NOMO-1 treated with dmso at 0.1 percent for 144 hours (cell line): ENCODE data around the gene FRY.
A peak's percentile ranks its signal among the peaks of the same experiment; 100 is the strongest.
"Not testable (repeated sequence)": the region's sequence is repeated elsewhere in the genome, so short reads cannot be mapped to it uniquely, and the experiment has no call there.

ENCODE experiments used
- DNase-seq: peaks from one replicate; lab custom pipeline; 2025; ENCODE audit not compliant: unreplicated experiment; lab: John Stamatoyannopoulos, UW

The FRY gene

GRCh38 chr13:32040052-32040642 is 8.6 kb downstream of the FRY start:
- no peak for DNase-seq

GRCh38 chr13:32040689-32041088 is 9.1 kb downstream of the FRY start:
- DNase-seq, result no peak

GRCh38 chr13:32041429-32041828 is 9.9 kb downstream of the FRY start:
- DNase-seq, result no peak

GRCh38 chr13:32042551-32042950 is 11.0 kb downstream of the FRY start:
- no peak for DNase-seq

GRCh38 chr13:32044446-32044845 is 12.9 kb downstream of the FRY start:
- DNase-seq, result no peak

GRCh38 chr13:32045537-32045936 is 14.0 kb downstream of the FRY start:
- no peak for DNase-seq

- peak; percentile 76 for DNase-seq
Measured at GRCh38 chr13:32045982-32046785, 14.6 kb downstream of the FRY start.

- no peak for DNase-seq
Measured at GRCh38 chr13:32047088-32047487, 15.5 kb downstream of the FRY start.

- peak; percentile 55 for DNase-seq
Measured at GRCh38 chr13:32047793-32048192, 16.2 kb downstream of the FRY start.

- DNase-seq, result peak; percentile 35
Measured at GRCh38 chr13:32048816-32049215, 17.2 kb downstream of the FRY start.

GRCh38 chr13:32051156-32051555 is 19.6 kb downstream of the FRY start:
- no peak for DNase-seq

GRCh38 chr13:32056316-32056715 is 24.7 kb downstream of the FRY start:
- no peak for DNase-seq

- not testable (repeated sequence) for DNase-seq
Measured at GRCh38 chr13:32057325-32057724, 25.8 kb downstream of the FRY start.

- no peak for DNase-seq
Measured at GRCh38 chr13:32059511-32059984, 28.0 kb downstream of the FRY start.

- DNase-seq, result no peak
Measured at GRCh38 chr13:32060401-32060878, 28.9 kb downstream of the FRY start.

- no peak for DNase-seq
Measured at GRCh38 chr13:32063619-32064233, 32.2 kb downstream of the FRY start.

- no peak for DNase-seq
Measured at GRCh38 chr13:32067149-32067961, 35.8 kb downstream of the FRY start.

GRCh38 chr13:32068255-32068654 is 36.7 kb downstream of the FRY start:
- DNase-seq, result no peak

GRCh38 chr13:32073180-32073864 is 41.7 kb downstream of the FRY start:
- DNase-seq, result no peak

GRCh38 chr13:32075170-32075851 is 43.7 kb downstream of the FRY start:
- peak; percentile 6 for DNase-seq
